ENCODE measurements around the gene CDH22. TPM values are rescaled to one million over a fixed set of nuclear protein-coding genes. Genes with fewer than 3 reads are reported as not detected.

The CDH22 gene
- total and polyA plus RNA-seq, 10 of the 15 experiments (the other 5 are each of a cell fraction or from before 2014, with no cell fraction given), result not detected

GRCh38 chr20:46161921-46162320, 146.4 kb downstream of the CDH22 start:
- CTCF ChIA-PET, result interaction anchor here (1.2 kb wide), 1 partner anchor 10 kb away, joined by 4 read pairs; no protein-coding TSS in a partner anchor

DNA sequence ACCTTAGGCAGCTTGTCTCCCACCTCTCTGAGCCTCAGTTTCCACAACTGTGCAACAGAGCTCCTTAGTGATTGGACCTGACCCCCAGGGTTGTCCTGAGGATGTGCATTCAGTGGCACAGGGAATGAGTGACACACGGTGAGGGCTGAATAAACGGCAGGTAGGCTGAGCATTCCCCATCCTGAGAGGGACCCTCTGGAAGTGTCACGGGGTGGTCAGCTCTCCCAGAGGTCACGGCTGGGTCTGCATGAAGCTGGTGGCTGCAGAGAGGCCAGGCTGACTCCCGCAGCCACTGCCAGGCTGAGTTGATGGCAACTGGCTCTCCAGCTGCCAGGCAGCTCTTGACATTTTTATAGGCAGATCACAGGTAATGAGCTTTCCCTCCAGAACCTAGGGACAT, 147.6 kb downstream of the CDH22 start:
- POLR2A ChIA-PET, result no interaction called here
- in situ Hi-C loops (cut with MboI) (no loop called here), intact Hi-C loops (cut with micrococcal nuclease; ENCODE audit: unreplicated experiment) (no loop called here)
- Histone ChIP-seq H3K27ac (ENCODE audit: control insufficient read depth, insufficient read depth) (no peak overlapping the region), H2AFZ (ENCODE audit: control insufficient read depth, low read depth, low read length) (no peak overlapping the region), H3K4me3 (no peak overlapping the region), H3K4me2 (ENCODE audit: control insufficient read depth, insufficient read depth) (no peak overlapping the region), H3K36me3 (ENCODE audit: control insufficient read depth in 2 of 2, insufficient read depth in 2 of 2, low read length in 1 of 2) (no peaks in the 10 kb centered on the region), H3K4me1 (ENCODE audit: control insufficient read depth, insufficient read depth, low read length) (no peaks in the 10 kb centered on the region), H3K27me3 (replicated peaks in 1 of 2; ENCODE audit: control insufficient read depth in 2 of 2, insufficient read depth in 2 of 2, low read length in 1 of 2) (peaks cover 0 to 1% of the 10 kb centered on the region in 2 experiments; a peak in 3 of 4 replicates), H3K79me2 (ENCODE audit: control insufficient read depth, insufficient read depth, low read length) (no peaks in the 10 kb centered on the region), H3K9me3 (replicated peaks; ENCODE audit: control insufficient read depth, insufficient read depth, low read length) (no peaks in the 10 kb centered on the region), H4K20me1 (ENCODE audit: control insufficient read depth, insufficient read depth) (no peaks in the 10 kb centered on the region), H3K9ac (ENCODE audit: control insufficient read depth, insufficient read depth, low read length) (no peak overlapping the region)
- FAIRE-seq, result no peak
- RAD21 ChIA-PET (ENCODE audit: unreplicated experiment), result interaction anchor here (1.1 kb wide), 1 partner anchor 52 kb away, joined by 3 read pairs; no protein-coding TSS in a partner anchor
- SMC1A ChIA-PET (ENCODE audit: uncharacterized antibody, unreplicated experiment), result interaction anchor here (1.5 kb wide), 1 partner anchor 15 kb away, joined by 3 read pairs; no protein-coding TSS in a partner anchor
- no TSS peak for BruUV-seq (replicated peaks)
- DNase-seq (ENCODE audit: low read depth, low spot score), result no peak
- no peak for ATAC-seq
- CTCF ChIA-PET, result interaction anchor here (1.2 kb wide), 1 partner anchor 14 kb away, joined by 4 read pairs; no protein-coding TSS in a partner anchor
- TF ChIP-seq RB1 (IDR thresholded peaks at IDR 0.05; ENCODE audit: borderline replicate concordance) (no peak), IRF4 (IDR thresholded peaks at IDR 0.05; ENCODE audit: low read depth, low read length) (no peak), TCF3 (IDR thresholded peaks at IDR 0.05; ENCODE audit: borderline replicate concordance, insufficient read depth, low read depth, low read length) (no peak), SMAD5 (IDR thresholded peaks at IDR 0.05; ENCODE audit: low read depth) (no peak), DPF2 (IDR thresholded peaks at IDR 0.05) (no peak), SREBF1 (IDR thresholded peaks at IDR 0.05; ENCODE audit: low read length) (no peak), PAX5 (IDR thresholded peaks at IDR 0.05; ENCODE audit: borderline replicate concordance, low read depth, low read length) (no peak), KAT2A (conservative IDR thresholded peaks at IDR 0.05; ENCODE audit: control insufficient read depth, low read depth, low read length) (no peak), JUNB (IDR thresholded peaks at IDR 0.05) (no peak)
- WGBS (ENCODE audit: insufficient coverage, insufficient replicate concordance, low lambda C conversion rate, missing lambda C conversion rate), result 8% methylated on average over 5 of the region's 5 CpGs

More at GRCh38 chr20:46161921-46162320, 146.4 kb downstream of the CDH22 start:
- H3K27me3 ChIP-seq (replicated peaks in 1 of 2; ENCODE audit: control insufficient read depth in 2 of 2, insufficient read depth in 2 of 2, low read length in 1 of 2), result peaks cover 0 to 1% of the 10 kb centered on the region in 2 experiments; a peak in 3 of 4 replicates
- no peaks in the 10 kb centered on the region for H3K79me2 ChIP-seq (ENCODE audit: control insufficient read depth, insufficient read depth, low read length)
- DNase-seq (ENCODE audit: low read depth, low spot score) (no peak), ATAC-seq (no peak), FAIRE-seq (no peak)
- BruUV-seq (replicated peaks), result no TSS peak
- 0% methylated on average over 1 of the region's 1 CpG for WGBS (ENCODE audit: insufficient coverage, insufficient replicate concordance, low lambda C conversion rate, missing lambda C conversion rate)
- H4K20me1 ChIP-seq (ENCODE audit: control insufficient read depth, insufficient read depth), result no peaks in the 10 kb centered on the region
- TF ChIP-seq SPI1 (IDR thresholded peaks at IDR 0.05; ENCODE audit: borderline replicate concordance, insufficient read depth, low read depth, low read length) (no peak), POLR2A (IDR thresholded peaks at IDR 0.05; ENCODE audit: low read depth, low read length) (no peak), RB1 (IDR thresholded peaks at IDR 0.05; ENCODE audit: borderline replicate concordance) (no peak)
- no peak overlapping the region for H3K4me3 ChIP-seq
- SMC1A ChIA-PET (ENCODE audit: uncharacterized antibody, unreplicated experiment), result interaction anchor here (1.5 kb wide), 1 partner anchor 13 kb away, joined by 3 read pairs; no protein-coding TSS in a partner anchor
- RAD21 ChIA-PET (ENCODE audit: unreplicated experiment), result interaction anchor here (1.1 kb wide), 1 partner anchor 11 kb away, joined by 3 read pairs; no protein-coding TSS in a partner anchor
- intact Hi-C loops (cut with micrococcal nuclease; ENCODE audit: unreplicated experiment) (no loop called here), in situ Hi-C loops (cut with MboI) (no loop called here)
- no peak overlapping the region for H3K9ac ChIP-seq (ENCODE audit: control insufficient read depth, insufficient read depth, low read length)
- H2AFZ ChIP-seq (ENCODE audit: control insufficient read depth, low read depth, low read length), result no peak overlapping the region
- POLR2A ChIA-PET, result no interaction called here
- no peak overlapping the region for H3K4me2 ChIP-seq (ENCODE audit: control insufficient read depth, insufficient read depth)
- no peaks in the 10 kb centered on the region for H3K36me3 ChIP-seq (ENCODE audit: control insufficient read depth in 2 of 2, insufficient read depth in 2 of 2, low read length in 1 of 2)
- H3K4me1 ChIP-seq (ENCODE audit: control insufficient read depth, insufficient read depth, low read length), result no peaks in the 10 kb centered on the region
- no peaks in the 10 kb centered on the region; the same call in 2 of the 3 replicates for H3K9me3 ChIP-seq (replicated peaks; ENCODE audit: control insufficient read depth, insufficient read depth, low read length)
- no peak overlapping the region for H3K27ac ChIP-seq (ENCODE audit: control insufficient read depth, insufficient read depth)

Measured in GM12878 (cell line).